ENCODE measurements around the gene CES1. TPM values are rescaled to one million over a fixed set of nuclear protein-coding genes. Genes with fewer than 3 reads are reported as not detected.
A peak's percentile ranks its signal among the peaks of the same experiment; 100 is the strongest.

CES1 gene
- total RNA-seq, 1 donor from 2014 or later = 6.1 TPM

GRCh38 chr16:55853114-55853513 is 20.2 kb upstream of the CES1 start:
- H3K27me3 ChIP-seq = no peaks in the 10 kb centered on the region
- DNase-seq (ENCODE audit: low spot score in 2 of 2) = no peak
- H3K27ac ChIP-seq = no peak overlapping the region
- H3K4me3 ChIP-seq = no peak overlapping the region
- TF ChIP-seq CTCF (IDR thresholded peaks at IDR 0.05) = no peak
- H3K9me3 ChIP-seq = no peaks in the 10 kb centered on the region
- H3K4me1 ChIP-seq = no peaks in the 10 kb centered on the region
- intact Hi-C loops (cut with DNase I) = no loop called here
- no peaks in the 10 kb centered on the region for H3K36me3 ChIP-seq

GRCh38 chr16:55849536-55849935 is 16.6 kb upstream of the CES1 start:
- DNase-seq (ENCODE audit: low spot score in 2 of 2) = no peak
- Histone ChIP-seq H3K9me3 (no peaks in the 10 kb centered on the region), H3K4me3 (no peak overlapping the region), H3K27me3 (no peaks in the 10 kb centered on the region), H3K27ac (no peak overlapping the region), H3K4me1 (no peaks in the 10 kb centered on the region), H3K36me3 (no peaks in the 10 kb centered on the region)
- intact Hi-C loops (cut with DNase I) = no loop called here
- TF ChIP-seq CTCF (IDR thresholded peaks at IDR 0.05) = no peak

GRCh38 chr16:55846598-55847346 is 13.9 kb upstream of the CES1 start:
- H3K27ac ChIP-seq = no peak overlapping the region
- no peak for DNase-seq (ENCODE audit: low spot score in 2 of 2)
- no peaks in the 10 kb centered on the region for H3K9me3 ChIP-seq
- no peak overlapping the region for H3K4me3 ChIP-seq
- TF ChIP-seq CTCF (IDR thresholded peaks at IDR 0.05) = no peak
- H3K36me3 ChIP-seq = no peaks in the 10 kb centered on the region
- no peaks in the 10 kb centered on the region for H3K27me3 ChIP-seq
- intact Hi-C loops (cut with DNase I) = no loop called here
- H3K4me1 ChIP-seq = no peaks in the 10 kb centered on the region

GRCh38 chr16:55843105-55843395 is 10.2 kb upstream of the CES1 start:
- TF ChIP-seq CTCF (IDR thresholded peaks at IDR 0.05) = no peak
- H3K36me3 ChIP-seq = no peaks in the 10 kb centered on the region
- H3K9me3 ChIP-seq = no peaks in the 10 kb centered on the region
- no peak overlapping the region for H3K27ac ChIP-seq
- H3K4me1 ChIP-seq = no peaks in the 10 kb centered on the region
- intact Hi-C loops (cut with DNase I) = loop anchor here (2.0 to 5.0 kb wide), 2 partner anchors 300 to 376 kb away; no protein-coding TSS in a partner anchor
- H3K27me3 ChIP-seq = no peaks in the 10 kb centered on the region
- no peak for DNase-seq (ENCODE audit: low spot score in 2 of 2)
- H3K4me3 ChIP-seq = no peak overlapping the region

- peak; percentile 59 to 78 (median 76) for TF ChIP-seq CTCF (IDR thresholded peaks at IDR 0.05)
- DNase-seq (ENCODE audit: low spot score in 2 of 2) = no peak
- intact Hi-C loops (cut with DNase I) = loop anchor here (1.0 to 5.0 kb wide), 3 partner anchors 130 to 375 kb away; no protein-coding TSS in a partner anchor
- Histone ChIP-seq H3K9me3 (no peaks in the 10 kb centered on the region), H3K27ac (no peak overlapping the region), H3K4me3 (no peak overlapping the region), H3K36me3 (no peaks in the 10 kb centered on the region), H3K27me3 (no peaks in the 10 kb centered on the region), H3K4me1 (no peaks in the 10 kb centered on the region)
Observed at GRCh38 chr16:55842369-55843104, 9.6 kb upstream of the CES1 start.
